ENCODE results near the gene NAV1.
A peak's percentile ranks its signal among the peaks of the same experiment; 100 is the strongest.

The NAV1 gene

GRCh38 chr1:201538612-201539551, at the start of gene NAV1:
TSS of gene NAV1 (plus strand) at chr1:201539127. CDS start at chr1:201622885, 83,758 bp downstream.
- Histone ChIP-seq H3K9me2 (replicated peaks; ENCODE audit: insufficient read depth, low read length) (no peaks in the 10 kb centered on the region), H3K4me3 (ENCODE audit: low read length) (peak within 1 kb of the TSS; percentile 59), H3K27ac (ENCODE audit: low read length) (no peak within 1 kb of the TSS), H3K36me3 (replicated peaks; ENCODE audit: insufficient read depth, low read length) (no peaks in the 10 kb centered on the region), H3K4me2 (ENCODE audit: low read depth, low read length) (peak within 1 kb of the TSS; percentile 85), H2AFZ (ENCODE audit: low read length) (peak within 1 kb of the TSS; percentile 47), H3K79me2 (ENCODE audit: low read length) (no peaks in the 10 kb centered on the region), H3K9me3 (replicated peaks; ENCODE audit: insufficient read depth, low read length) (no peaks in the 10 kb centered on the region), H3K4me1 (ENCODE audit: low read length) (no peaks in the 10 kb centered on the region), H3K27me3 (replicated peaks; ENCODE audit: insufficient read depth, low read length) (peaks cover 40% of the 10 kb centered on the region), H3F3A (ENCODE audit: insufficient read depth, low read length) (no peaks in the 10 kb centered on the region), H4K20me1 (ENCODE audit: insufficient read depth, low read length) (no peaks in the 10 kb centered on the region), H3K9ac (ENCODE audit: low read length) (no peak within 1 kb of the TSS)
- no peak for DNase-seq
- TF ChIP-seq EZH2phosphoT487 (IDR thresholded peaks at IDR 0.05; ENCODE audit: low read length) (no peak), CTCF (IDR thresholded peaks at IDR 0.05; ENCODE audit: low read length) (no peak), EZH2 (optimal IDR thresholded peaks at IDR 0.05; ENCODE audit: low read depth, low read length) (no peak)

- TF ChIP-seq EZH2phosphoT487 (IDR thresholded peaks at IDR 0.05; ENCODE audit: low read length) (no peak), CTCF (IDR thresholded peaks at IDR 0.05; ENCODE audit: low read length) (no peak), EZH2 (optimal IDR thresholded peaks at IDR 0.05; ENCODE audit: low read depth, low read length) (no peak)
- Histone ChIP-seq H3K4me3 (ENCODE audit: low read length) (no peak overlapping the region), H3K9ac (ENCODE audit: low read length) (no peak overlapping the region), H3F3A (ENCODE audit: insufficient read depth, low read length) (no peaks in the 10 kb centered on the region), H2AFZ (ENCODE audit: low read length) (no peak overlapping the region), H3K36me3 (replicated peaks; ENCODE audit: insufficient read depth, low read length) (0 out of 2 replicates have a peak, but pooled peaks cover 6% of the 10 kb centered on the region), H3K9me2 (replicated peaks; ENCODE audit: insufficient read depth, low read length) (no peaks in the 10 kb centered on the region), H3K27me3 (replicated peaks; ENCODE audit: insufficient read depth, low read length) (no peaks in the 10 kb centered on the region), H3K79me2 (ENCODE audit: low read length) (no peaks in the 10 kb centered on the region; the same call in 1 of the 2 replicates), H4K20me1 (ENCODE audit: insufficient read depth, low read length) (no peaks in the 10 kb centered on the region), H3K27ac (ENCODE audit: low read length) (no peak overlapping the region), H3K9me3 (replicated peaks; ENCODE audit: insufficient read depth, low read length) (no peaks in the 10 kb centered on the region), H3K4me1 (ENCODE audit: low read length) (no peaks in the 10 kb centered on the region), H3K4me2 (ENCODE audit: low read depth, low read length) (no peak overlapping the region)
- DNase-seq = no peak
Measured at GRCh38 chr1:201489643-201490261, 49.2 kb upstream of the NAV1 start.

- H3K4me2 ChIP-seq (ENCODE audit: low read depth, low read length) = no peak overlapping the region
- TF ChIP-seq EZH2 (optimal IDR thresholded peaks at IDR 0.05; ENCODE audit: low read depth, low read length) (no peak), EZH2phosphoT487 (IDR thresholded peaks at IDR 0.05; ENCODE audit: low read length) (no peak), CTCF (IDR thresholded peaks at IDR 0.05; ENCODE audit: low read length) (no peak)
- DNase-seq = no peak
- H3K27ac ChIP-seq (ENCODE audit: low read length) = no peak overlapping the region
- no peaks in the 10 kb centered on the region; the same call in 1 of the 2 replicates for H3K79me2 ChIP-seq (ENCODE audit: low read length)
- no peak overlapping the region for H2AFZ ChIP-seq (ENCODE audit: low read length)
- H3K9ac ChIP-seq (ENCODE audit: low read length) = no peak overlapping the region
- no peaks in the 10 kb centered on the region for H3F3A ChIP-seq (ENCODE audit: insufficient read depth, low read length)
- no peaks in the 10 kb centered on the region for H4K20me1 ChIP-seq (ENCODE audit: insufficient read depth, low read length)
- H3K36me3 ChIP-seq (replicated peaks; ENCODE audit: insufficient read depth, low read length) = 0 out of 2 replicates have a peak, but pooled peaks cover 6% of the 10 kb centered on the region
- no peaks in the 10 kb centered on the region for H3K9me3 ChIP-seq (replicated peaks; ENCODE audit: insufficient read depth, low read length)
- no peaks in the 10 kb centered on the region for H3K4me1 ChIP-seq (ENCODE audit: low read length)
- no peaks in the 10 kb centered on the region for H3K27me3 ChIP-seq (replicated peaks; ENCODE audit: insufficient read depth, low read length)
- no peaks in the 10 kb centered on the region for H3K9me2 ChIP-seq (replicated peaks; ENCODE audit: insufficient read depth, low read length)
- no peak overlapping the region for H3K4me3 ChIP-seq (ENCODE audit: low read length)
Measured at GRCh38 chr1:201490708-201491131, 48.2 kb upstream of the NAV1 start.
